KBM-7 (cell line): ENCODE data around the gene HECTD1.
"Not testable (repeated sequence)": the region's sequence is repeated elsewhere in the genome, so short reads cannot be mapped to it uniquely, and the experiment has no call there.

Experiments used
- DNase-seq: peaks from one replicate; pipeline ENCODE4 v3.0.0-alpha.2; 2015
- in situ Hi-C: fragments of 300-500 bp; cut with MboI; formaldehyde crosslinking; loops from 2 replicates; pipeline ENCODE4 v1.14.3; 2020; ENCODE audit warnings: low sequenced_read_pairs, low pct_unique_long_range_greater_than_20kb, mixed read lengths

HECTD1 gene

DNA sequence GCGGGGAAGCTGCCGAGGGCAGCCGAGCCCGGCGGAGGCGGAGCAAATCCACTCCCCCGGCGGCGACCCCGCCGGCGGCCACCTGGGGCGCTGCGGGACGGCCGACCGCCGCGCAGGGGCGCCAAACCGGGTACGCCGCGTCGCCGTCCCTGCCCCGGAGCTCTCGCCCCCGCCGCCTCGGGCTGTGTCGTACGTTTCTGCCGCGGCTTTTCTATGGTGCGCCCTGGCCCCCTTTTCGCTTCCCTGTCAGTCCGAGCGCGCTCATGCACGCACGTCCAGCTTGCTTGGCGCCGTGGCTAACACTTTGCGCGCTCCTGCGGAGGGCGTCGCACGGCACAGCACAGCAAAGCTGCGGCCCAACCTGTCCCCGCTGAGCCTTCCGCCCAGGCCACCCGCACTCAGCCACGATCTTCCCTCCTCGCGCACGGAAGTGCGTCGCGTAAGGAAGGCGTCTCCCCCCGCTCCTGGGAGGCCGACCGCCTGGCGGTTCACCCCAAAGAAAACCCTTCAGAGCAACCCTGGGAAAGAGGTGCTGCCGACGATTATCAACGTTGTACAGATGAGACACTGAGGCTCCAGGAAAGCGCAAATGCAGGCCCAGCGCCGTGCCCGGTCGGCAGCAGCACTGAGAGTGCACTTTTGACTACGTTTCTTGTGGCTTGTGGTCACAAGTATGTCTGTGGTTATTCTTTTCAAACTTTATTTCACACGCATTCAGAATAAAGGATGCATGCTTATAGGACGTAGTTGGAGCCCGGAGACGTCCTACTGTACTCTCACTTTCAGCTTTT, at the start of gene HECTD1:
TSS of gene HECTD1 (minus strand) at position 39 of the 791 bp plus-strand sequence. CDS start 1,857 bp downstream, outside the sequence.
- in situ Hi-C loops: no loop called here
- DNase-seq: peak; percentile 93

GRCh38 chr14:31257244-31257553, 49.6 kb upstream of the HECTD1 start:
- in situ Hi-C loops: no loop called here
- DNase-seq: no peak

- in situ Hi-C loops: no loop called here
- DNase-seq: no peak
Observed at GRCh38 chr14:31256534-31257243, 49.1 kb upstream of the HECTD1 start.

DNA sequence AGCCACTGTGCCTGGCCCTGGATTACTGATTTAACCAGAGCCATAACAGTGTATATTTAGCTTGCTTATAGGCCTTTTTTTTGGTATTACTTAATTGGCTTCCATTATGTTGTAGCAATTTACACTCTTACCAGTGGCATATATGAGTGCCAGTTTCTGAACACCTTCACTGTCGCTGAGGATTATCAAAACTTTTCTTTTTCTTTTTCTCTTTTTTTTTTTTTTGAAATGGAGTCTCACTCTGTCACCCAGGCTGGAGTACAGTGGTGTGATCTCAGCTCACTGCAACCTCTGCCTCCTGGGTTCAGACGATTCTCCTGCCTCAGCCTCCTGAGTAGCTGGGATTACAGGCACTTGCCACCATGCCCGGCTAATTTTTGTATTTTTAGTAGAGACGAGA, 48.3 kb upstream of the HECTD1 start:
- in situ Hi-C loops, DNase-seq: not testable (repeated sequence)

- in situ Hi-C loops: no loop called here
Observed at GRCh38 chr14:31255286-31255685, 47.7 kb upstream of the HECTD1 start.

GRCh38 chr14:31253746-31254471, 46.3 kb upstream of the HECTD1 start:
- in situ Hi-C loops: no loop called here
- DNase-seq: no peak

More at GRCh38 chr14:31255286-31255685, 47.7 kb upstream of the HECTD1 start:
- DNase-seq: no peak

DNA sequence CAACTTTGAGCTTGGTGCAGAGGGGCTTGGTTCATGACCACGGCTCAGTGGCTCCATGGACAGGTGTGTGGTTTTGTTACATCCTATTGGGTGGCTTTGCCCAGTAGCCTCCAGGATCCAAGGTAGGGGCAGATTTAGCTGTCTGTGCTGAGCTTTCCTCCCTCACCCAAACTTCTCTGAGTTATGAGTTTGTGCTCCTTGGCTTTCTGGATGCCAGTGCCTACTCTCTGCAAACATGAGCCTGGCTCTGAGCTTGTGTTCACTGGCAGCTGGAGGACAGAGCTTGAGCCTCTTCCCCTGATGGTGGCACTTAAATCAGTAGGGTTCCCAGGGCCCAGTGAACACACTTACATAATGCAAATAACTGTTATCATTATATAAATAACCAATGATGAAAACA, 45.3 kb upstream of the HECTD1 start:
- in situ Hi-C loops: no loop called here
- no peak for DNase-seq

- DNase-seq: no peak
- in situ Hi-C loops: no loop called here
Observed at GRCh38 chr14:31251028-31251958, 43.7 kb upstream of the HECTD1 start.

GRCh38 chr14:31244626-31245025, 37.0 kb upstream of the HECTD1 start:
- no peak for DNase-seq
- in situ Hi-C loops: no loop called here

DNA sequence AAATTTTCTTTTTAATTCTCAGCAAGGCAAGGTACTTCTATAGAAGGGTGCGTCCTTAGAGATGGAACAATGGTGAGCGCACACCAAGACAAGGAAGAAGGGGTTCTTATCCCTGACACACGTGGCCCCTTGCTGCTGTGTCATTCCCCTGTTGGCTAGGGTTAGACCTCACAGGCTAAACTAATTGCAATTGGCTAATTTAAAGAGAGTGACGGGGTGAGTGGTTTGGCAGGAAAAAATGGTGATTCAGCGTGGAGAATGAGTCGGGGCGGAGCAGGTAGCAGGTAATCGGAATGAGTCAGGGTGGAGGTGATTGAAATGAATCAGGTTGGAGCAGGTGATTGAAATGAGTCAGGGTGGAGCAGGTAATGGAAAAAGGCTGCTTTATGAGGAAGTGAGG, 36.3 kb upstream of the HECTD1 start:
- in situ Hi-C loops: no loop called here
- no peak for DNase-seq

DNA sequence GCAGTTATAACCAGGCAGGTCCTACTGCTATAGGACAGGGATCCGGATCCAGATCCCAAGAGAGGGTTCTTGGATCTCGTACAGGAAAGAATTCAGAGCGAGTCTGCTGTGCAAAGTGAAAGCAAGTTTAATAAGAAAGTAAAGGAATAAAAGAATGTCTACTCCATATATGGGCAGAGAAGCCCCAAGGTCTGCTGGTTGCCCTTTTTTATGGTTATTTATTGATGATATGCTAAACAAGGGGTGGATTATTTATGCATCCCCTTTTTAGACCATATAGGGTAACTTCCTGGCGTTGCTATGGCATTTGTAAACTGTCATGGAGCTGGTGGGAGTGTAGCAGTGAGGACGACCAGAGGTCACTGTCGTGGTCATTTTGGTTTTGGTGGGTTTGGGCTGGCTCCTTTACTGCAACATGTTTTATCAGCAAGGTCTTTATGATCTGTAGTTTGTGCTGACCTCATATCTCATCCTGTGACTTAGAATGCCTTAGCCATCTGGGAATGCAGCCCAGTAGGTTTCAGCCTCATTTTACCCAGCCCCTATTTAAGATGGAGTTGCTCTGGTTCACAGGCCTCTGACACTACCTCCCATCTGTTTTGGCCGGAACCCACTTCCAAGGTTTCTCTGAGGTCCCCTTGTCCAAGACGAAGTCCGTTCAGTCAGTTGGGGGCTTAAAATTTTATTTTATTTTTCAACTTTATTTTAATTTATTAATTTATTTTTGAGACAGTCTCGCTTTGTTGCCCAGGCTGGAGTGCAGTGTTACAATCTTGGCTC, 34.8 kb upstream of the HECTD1 start:
- DNase-seq: peak; percentile 37
- in situ Hi-C loops: not testable (repeated sequence)

GRCh38 chr14:31241450-31242114, 34.0 kb upstream of the HECTD1 start:
- in situ Hi-C loops: no loop called here
- DNase-seq: no peak

DNA sequence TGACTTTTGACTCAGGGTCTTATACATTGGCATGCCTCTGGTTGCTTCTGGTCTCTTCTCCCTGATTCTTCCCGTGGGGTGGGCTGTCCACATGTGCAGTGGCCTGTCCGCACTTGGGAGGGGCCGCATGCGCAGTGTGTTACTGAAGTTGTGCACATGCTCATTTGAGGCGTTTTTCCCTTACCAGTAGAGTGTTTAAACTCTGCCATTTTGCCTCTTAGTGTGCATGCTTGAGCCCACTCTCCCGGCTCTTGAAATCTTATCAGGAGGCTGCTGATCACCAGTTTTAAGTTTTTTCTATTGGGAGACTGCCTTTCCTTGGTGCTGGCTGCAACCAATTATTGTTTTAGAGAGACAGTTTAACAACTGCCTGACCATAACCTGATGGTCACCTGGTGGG, 32.1 kb upstream of the HECTD1 start:
- in situ Hi-C loops: no loop called here
- DNase-seq: no peak

DNA sequence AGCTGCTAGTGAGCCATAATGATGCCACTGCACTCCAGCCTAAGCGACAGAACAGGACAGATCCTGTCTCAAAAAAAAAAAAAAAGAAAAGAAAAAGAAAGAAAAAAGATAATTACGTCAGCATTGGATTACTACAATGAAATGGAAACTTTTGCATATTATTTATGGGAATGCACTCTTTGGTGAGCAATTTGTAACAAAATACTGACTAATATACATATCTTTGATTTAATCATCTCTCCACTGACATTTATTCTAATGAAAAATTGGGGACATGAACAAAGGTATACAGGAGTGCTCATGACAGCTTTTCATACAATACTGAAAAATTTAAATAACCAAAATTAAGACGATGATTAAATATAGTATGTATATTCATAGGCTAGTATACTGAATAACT, 27.9 kb upstream of the HECTD1 start:
- in situ Hi-C loops: no loop called here

DNA sequence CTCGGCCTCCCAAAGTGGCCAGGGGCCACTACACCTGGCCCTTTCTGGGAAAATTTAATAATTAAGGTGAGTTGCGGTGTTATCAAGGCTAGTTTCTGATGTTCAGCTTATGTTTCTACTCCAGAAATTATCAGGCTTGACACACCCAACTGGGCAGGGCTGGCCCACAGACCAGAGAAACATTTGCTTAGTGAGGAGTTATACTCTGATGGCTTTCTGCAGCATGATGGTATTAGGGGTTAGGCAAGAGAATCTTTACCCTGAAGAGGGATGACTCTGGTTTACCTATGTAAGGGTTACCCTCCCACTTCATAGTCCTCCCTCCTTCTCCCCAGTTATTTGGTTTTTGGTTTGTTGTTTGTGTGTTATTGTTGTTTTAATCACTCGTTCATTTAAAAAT, 24.5 kb upstream of the HECTD1 start:
- in situ Hi-C loops: no loop called here
- DNase-seq: no peak

More for the DNA sequence above, 27.9 kb upstream of the HECTD1 start:
- no peak for DNase-seq

- in situ Hi-C loops, DNase-seq: not testable (repeated sequence)
Observed at GRCh38 chr14:31231272-31231671, 23.7 kb upstream of the HECTD1 start.

DNA sequence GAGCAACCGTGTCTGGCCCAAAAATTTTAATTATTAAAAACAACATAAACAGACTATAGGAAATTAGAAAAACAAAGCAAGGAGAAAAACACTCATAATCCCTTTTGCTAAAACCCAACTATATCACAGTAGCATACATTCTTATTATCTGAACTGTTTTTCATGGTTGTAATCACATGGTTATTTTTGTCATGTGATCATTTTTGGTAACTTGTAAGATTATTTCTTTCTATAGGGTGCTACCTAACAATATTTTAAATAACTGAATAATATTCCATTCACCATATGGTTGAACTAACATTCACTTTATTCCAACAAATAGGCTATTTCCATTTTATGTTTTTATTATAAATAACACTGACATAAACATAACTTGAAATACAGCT, 23.0 kb upstream of the HECTD1 start:
- no peak for DNase-seq
- in situ Hi-C loops: no loop called here
